LNCAP (cell line): ENCODE results near the gene SH3RF1.

Source experiments
- TF ChIP-seq, protein P1 (sequence below): fragments of 450-650 bp; IDR thresholded peaks from 2 replicates; pipeline ENCODE4 v1.5.1; 2017; ENCODE audit warnings: mild to moderate bottlenecking

SH3RF1 gene

DNA sequence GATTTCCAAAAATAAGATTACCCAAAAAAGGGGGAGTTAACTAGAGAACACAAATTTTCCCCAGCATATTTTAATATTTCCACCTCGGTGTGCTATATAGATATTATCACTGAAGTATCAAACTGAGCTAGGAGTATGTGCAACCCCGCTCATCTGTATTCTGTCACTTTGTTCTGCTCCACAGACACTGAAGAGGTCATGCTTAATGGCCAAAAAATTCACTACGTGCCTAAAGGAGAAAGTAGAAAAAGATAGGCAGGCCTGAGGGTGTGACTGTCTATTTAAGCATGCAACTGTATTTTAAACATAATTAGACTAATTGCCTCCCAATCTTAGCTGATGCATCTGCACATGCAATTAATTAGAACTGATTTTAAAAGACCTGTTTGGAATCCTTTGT, 24.5 kb downstream of the SH3RF1 start:
- TF ChIP-seq, protein P1, sequence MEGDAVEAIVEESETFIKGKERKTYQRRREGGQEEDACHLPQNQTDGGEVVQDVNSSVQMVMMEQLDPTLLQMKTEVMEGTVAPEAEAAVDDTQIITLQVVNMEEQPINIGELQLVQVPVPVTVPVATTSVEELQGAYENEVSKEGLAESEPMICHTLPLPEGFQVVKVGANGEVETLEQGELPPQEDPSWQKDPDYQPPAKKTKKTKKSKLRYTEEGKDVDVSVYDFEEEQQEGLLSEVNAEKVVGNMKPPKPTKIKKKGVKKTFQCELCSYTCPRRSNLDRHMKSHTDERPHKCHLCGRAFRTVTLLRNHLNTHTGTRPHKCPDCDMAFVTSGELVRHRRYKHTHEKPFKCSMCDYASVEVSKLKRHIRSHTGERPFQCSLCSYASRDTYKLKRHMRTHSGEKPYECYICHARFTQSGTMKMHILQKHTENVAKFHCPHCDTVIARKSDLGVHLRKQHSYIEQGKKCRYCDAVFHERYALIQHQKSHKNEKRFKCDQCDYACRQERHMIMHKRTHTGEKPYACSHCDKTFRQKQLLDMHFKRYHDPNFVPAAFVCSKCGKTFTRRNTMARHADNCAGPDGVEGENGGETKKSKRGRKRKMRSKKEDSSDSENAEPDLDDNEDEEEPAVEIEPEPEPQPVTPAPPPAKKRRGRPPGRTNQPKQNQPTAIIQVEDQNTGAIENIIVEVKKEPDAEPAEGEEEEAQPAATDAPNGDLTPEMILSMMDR = no peak

DNA sequence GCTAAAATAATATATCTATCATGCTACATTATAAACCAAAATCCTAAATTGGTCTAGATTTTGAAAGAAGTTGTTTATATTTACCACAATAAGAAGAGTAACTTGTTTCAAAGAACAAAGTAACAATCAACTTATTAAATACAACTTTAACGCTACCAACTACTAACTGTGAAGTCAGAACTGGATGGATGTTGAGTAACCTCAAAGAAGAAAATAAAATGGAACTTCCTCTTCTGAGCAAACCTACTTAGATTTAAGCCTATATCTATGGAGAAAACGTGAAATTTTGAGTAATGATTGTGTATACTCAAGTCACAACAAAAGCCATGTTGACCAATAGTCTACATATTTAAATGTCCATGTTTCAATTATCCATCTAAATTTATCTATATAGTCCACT, 25.7 kb downstream of the SH3RF1 start:
- TF ChIP-seq, protein P1 = no peak

DNA sequence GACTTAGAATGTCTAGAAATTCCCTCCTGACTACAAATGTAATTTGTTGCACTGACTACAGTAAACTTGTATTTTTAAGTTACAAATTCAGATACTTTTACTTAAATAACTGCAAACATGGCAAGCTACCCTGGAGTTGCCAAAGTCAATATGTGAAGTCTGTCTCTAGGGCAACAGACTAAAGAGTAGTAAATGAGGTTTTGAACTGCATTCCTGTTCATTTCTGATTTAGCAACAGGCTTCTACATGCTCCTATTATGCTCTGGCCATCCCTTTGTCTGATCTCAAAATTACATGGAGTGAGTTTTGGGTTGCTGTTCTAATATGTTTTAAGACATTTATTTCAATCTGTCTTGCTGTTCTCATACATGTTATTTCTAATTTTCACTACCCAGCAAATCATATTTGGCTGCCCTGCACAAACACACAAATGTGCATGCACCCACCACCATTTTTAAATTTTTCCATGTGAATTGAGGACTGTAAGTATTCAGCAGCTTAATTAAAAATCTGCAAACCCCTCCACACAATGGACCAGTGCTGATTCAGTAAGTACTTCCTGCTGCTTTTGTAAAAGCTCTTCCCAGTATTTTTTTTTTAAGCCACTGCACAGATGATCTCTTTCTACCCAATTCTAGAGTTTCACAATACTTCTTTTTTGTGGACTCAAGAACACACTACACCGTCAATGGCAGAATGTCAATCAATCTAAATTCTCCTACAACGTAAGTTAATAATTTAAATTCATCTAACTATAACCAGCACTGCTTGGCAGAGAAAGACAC, 26.7 kb downstream of the SH3RF1 start:
- TF ChIP-seq, protein P1 = no peak

DNA sequence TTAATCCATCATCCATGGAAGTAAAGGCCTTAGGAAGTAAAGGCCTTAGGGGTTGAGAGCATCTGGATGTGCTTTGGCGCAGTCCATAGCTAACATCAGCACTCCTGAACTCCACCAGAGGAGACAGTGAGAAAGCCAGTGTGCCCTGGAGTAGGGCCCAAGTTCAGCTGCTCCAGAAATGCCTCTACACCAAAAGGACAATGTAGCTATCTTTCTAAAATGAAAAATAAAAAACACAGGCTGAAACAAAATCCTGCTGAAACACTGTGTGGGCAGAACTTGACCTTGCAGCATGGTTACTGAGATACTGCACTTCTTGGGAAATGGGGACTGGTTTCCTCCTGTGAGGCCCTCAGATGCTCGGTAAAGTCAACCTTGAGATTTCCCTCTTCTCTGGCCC, 29.3 kb downstream of the SH3RF1 start:
- TF ChIP-seq, protein P1 = no peak

DNA sequence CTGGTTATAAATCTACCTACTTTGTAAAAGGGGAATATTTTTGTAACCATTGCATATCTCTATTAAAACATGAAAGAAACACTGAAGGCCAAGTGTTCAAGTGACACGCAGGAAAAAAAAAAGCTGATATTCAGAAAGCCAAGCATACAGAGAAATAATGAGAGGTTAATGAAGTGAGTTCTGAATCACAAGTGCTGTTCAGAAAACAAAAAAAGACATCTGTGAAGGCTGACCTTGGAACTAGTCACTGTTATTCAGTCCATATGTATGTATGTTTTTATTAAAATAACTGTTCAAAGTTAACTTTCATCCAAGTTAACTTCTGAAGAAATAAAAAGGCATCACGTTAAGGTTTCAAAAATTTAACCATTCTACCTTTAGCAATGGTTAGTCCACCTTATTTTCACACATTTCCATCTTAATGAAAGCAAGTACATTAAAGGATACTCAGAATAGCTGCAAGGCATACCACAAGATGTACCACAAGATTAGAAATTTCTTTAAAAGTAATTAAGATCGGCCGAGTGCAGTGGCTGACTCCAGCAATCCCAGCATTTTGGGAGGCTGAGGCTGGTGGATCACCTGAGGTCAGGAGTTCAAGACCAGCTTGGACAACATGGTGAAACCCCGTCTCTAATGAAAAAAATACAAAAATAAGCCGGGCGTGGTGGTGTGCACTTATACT, 31.4 kb downstream of the SH3RF1 start:
- TF ChIP-seq, protein P1 = no peak

DNA sequence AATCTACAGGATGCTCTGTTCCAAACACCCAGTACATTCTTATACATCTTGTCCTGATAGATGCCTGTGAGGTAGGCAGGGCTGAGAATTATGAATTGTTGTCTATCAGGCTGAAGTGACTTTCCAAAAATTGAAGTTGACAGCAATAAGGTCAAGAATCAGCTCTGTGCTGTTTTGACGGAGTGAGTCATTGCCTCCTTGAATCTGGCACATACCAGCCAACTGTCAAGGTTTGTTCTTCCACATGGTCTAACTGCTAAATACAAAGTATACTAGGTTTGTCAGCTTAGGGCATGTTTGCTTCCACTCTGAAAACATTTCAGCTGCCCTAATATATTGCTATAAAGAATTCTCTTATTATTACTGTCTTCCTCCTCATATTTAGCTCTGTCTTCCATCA, 32.3 kb downstream of the SH3RF1 start:
- TF ChIP-seq, protein P1 = no peak

DNA sequence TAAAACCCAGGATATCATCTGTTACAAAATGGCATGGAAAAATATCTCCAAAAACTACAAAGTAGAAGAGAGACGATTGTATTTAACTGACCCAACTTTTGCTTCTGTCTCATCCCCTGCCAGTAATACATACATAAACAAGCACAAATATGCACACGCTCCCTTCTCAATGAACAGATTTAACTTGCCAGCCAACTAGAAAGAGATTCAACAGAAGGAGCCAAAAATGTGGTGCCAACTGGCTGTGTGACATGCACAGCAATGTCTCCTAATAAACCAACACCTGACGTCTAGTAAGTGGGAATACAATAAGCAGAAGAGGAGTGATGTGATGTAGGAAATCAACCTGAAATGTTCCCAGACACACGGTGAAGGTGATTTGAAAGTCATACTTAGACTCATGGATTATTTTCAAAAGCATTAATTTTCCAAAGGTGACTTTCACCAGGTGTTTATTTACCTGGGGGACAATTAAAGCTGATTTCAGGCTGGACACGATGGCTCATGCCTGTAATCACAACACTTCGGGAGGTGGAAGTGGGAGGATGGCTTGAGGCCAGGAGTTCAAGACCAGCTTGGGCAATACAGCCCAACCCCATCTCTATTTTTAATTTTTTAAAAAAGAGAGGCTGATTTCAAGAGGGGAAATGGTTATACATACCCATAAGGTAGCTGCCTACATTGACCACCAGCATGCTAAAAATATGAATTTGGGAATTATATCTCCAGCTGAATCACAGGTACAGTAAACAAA, 33.7 kb downstream of the SH3RF1 start:
- TF ChIP-seq, protein P1 = no peak
